HEK293 (cell line): ENCODE measurements around the gene HIPK2.

Source experiments
- CTCF ChIA-PET: fragments of 350-600 bp; formaldehyde crosslinking; extraction: SDS; loops from one replicate; lab custom pipeline; 2021; ENCODE audit warnings: antibody characterized with exemption; lab: Yijun Ruan, JAX
- POLR2A ChIA-PET: fragments of 300-600 bp; formaldehyde crosslinking; extraction: SDS; loops from one replicate; lab custom pipeline; 2020; ENCODE audit warnings: antibody characterized with exemption, inconsistent platforms; lab: Yijun Ruan, JAX
- H3K27ac ChIP-seq: fragments of 200-500 bp; sonication (Bioruptor generic); 2 replicates; pipeline ENCODE4 v1.5.1; 2014; ENCODE audit warnings: low read depth, low read length, control low read depth, inconsistent platforms; ENCODE audit errors: extremely low read depth
- H3K36me3 ChIP-seq, 2 experiments: fragments of 200-500 bp in 1 of 2; sonication (Bioruptor generic) in 1 of 2; 1 replicate in 1 of 2; 2 replicates in 1 of 2; pipeline ENCODE4 v1.5.1; 2014 to 2017; ENCODE audit warnings: inconsistent platforms in 2 of 2, low read length in 2 of 2; ENCODE audit not compliant: control insufficient read depth in 2 of 2, insufficient read depth in 1 of 2
- H3K4me1 ChIP-seq: fragments of 200-500 bp; sonication (Bioruptor generic); 2 replicates; pipeline ENCODE4 v1.5.1; 2014; ENCODE audit warnings: mild to moderate bottlenecking, low read length, inconsistent platforms; ENCODE audit not compliant: control insufficient read depth, insufficient read depth
- H3K4me3 ChIP-seq: 2 replicates; pipeline ENCODE4 v1.5.1; 2011; ENCODE audit warnings: low read depth, mild to moderate bottlenecking, control low read depth, low read length, moderate library complexity
- H3K9me3 ChIP-seq: fragments of 200-500 bp; sonication (Bioruptor generic); 2 replicates; pipeline ENCODE4 v1.5.1; 2014; ENCODE audit warnings: low read depth, low read length, inconsistent platforms; ENCODE audit not compliant: control insufficient read depth, insufficient read depth
- GLI2 ChIP-seq: fragments of 450-650 bp; formaldehyde crosslinking; IDR thresholded peaks from 2 replicates; pipeline ENCODE4; 2017; ENCODE audit warnings: missing biosample characterization, missing genetic modification characterization, low read depth, borderline replicate concordance
- MYNN ChIP-seq: fragments of 450-650 bp; formaldehyde crosslinking; IDR thresholded peaks from 2 replicates; pipeline ENCODE4 v1.5.1; 2016; ENCODE audit warnings: missing biosample characterization, missing genetic modification characterization, borderline replicate concordance
- SP3 ChIP-seq: fragments of 450-650 bp; formaldehyde crosslinking; IDR thresholded peaks from 2 replicates; pipeline ENCODE4 v1.5.1; 2016; ENCODE audit warnings: missing biosample characterization, missing genetic modification characterization
- TCF7L2 ChIP-seq: IDR thresholded peaks from 2 replicates; pipeline ENCODE4 v1.6.1; 2011; ENCODE audit warnings: low read depth, mild to moderate bottlenecking, inconsistent platforms, low read length, moderate library complexity, borderline replicate concordance
- ZNF10 ChIP-seq: fragments of 450-650 bp; formaldehyde crosslinking; IDR thresholded peaks from 2 replicates; pipeline ENCODE4 v1.5.1; 2017; ENCODE audit warnings: missing biosample characterization, missing genetic modification characterization
- ZNF138 ChIP-seq: fragments of 450-650 bp; formaldehyde crosslinking; IDR thresholded peaks from 2 replicates; pipeline ENCODE4 v1.5.1; 2016; ENCODE audit warnings: missing biosample characterization, missing genetic modification characterization, borderline replicate concordance
- ZNF239 ChIP-seq: fragments of 450-650 bp; formaldehyde crosslinking; IDR thresholded peaks from 2 replicates; pipeline ENCODE4 v1.5.1; 2016; ENCODE audit warnings: missing biosample characterization, missing genetic modification characterization
- ZNF292 ChIP-seq: fragments of 450-650 bp; formaldehyde crosslinking; IDR thresholded peaks from 2 replicates; pipeline ENCODE4 v1.5.1; 2016; ENCODE audit warnings: low read depth, missing biosample characterization, missing genetic modification characterization, borderline replicate concordance
- ZNF341 ChIP-seq: fragments of 450-650 bp; formaldehyde crosslinking; IDR thresholded peaks from 2 replicates; pipeline ENCODE4; 2016; ENCODE audit warnings: low read depth, missing biosample characterization, missing genetic modification characterization
- ZNF366 ChIP-seq: fragments of 450-650 bp; formaldehyde crosslinking; conservative IDR thresholded peaks from 2 replicates; pipeline ENCODE4 v1.5.1; 2016; ENCODE audit warnings: missing biosample characterization, missing genetic modification characterization
- ZNF624 ChIP-seq: fragments of 450-650 bp; formaldehyde crosslinking; IDR thresholded peaks from 2 replicates; pipeline ENCODE4 v1.5.1; 2017; ENCODE audit warnings: missing biosample characterization, missing genetic modification characterization
- ZNF660 ChIP-seq: fragments of 450-650 bp; IDR thresholded peaks from 2 replicates; pipeline ENCODE4 v1.5.1; 2018; ENCODE audit warnings: missing biosample characterization, mild to moderate bottlenecking, missing genetic modification characterization
- ZNF677 ChIP-seq: fragments of 450-650 bp; IDR thresholded peaks from 2 replicates; pipeline ENCODE4 v1.5.0; 2018; ENCODE audit warnings: missing biosample characterization, mild to moderate bottlenecking, missing genetic modification characterization, moderate library complexity
- ZNF777 ChIP-seq: fragments of 450-650 bp; formaldehyde crosslinking; IDR thresholded peaks from 2 replicates; pipeline ENCODE4 v1.5.1; 2017; ENCODE audit warnings: missing biosample characterization, missing genetic modification characterization, borderline replicate concordance
- ZNF791 ChIP-seq: fragments of 450-650 bp; formaldehyde crosslinking; IDR thresholded peaks from 2 replicates; pipeline ENCODE4 v1.5.1; 2016; ENCODE audit warnings: missing biosample characterization, missing genetic modification characterization
- ZXDB ChIP-seq: fragments of 450-650 bp; formaldehyde crosslinking; IDR thresholded peaks from 2 replicates; pipeline ENCODE4 v1.5.1; 2016; ENCODE audit warnings: missing biosample characterization, missing genetic modification characterization
- TF ChIP-seq, protein P1 (sequence below): fragments of 450-650 bp; formaldehyde crosslinking; IDR thresholded peaks from 2 replicates; pipeline ENCODE4 v1.5.1; 2017; ENCODE audit warnings: missing biosample characterization, missing genetic modification characterization
- TF ChIP-seq, protein P2 (sequence below): fragments of 450-650 bp; formaldehyde crosslinking; IDR thresholded peaks from 2 replicates; pipeline ENCODE4 v1.5.1; 2016; ENCODE audit warnings: missing biosample characterization, missing genetic modification characterization
- TF ChIP-seq, protein P3 (sequence below): fragments of 450-650 bp; formaldehyde crosslinking; IDR thresholded peaks from 2 replicates; pipeline ENCODE4 v1.5.1; 2016; ENCODE audit warnings: missing biosample characterization, missing genetic modification characterization, low read depth
- TF ChIP-seq, protein P4 (sequence below): fragments of 450-650 bp; formaldehyde crosslinking; IDR thresholded peaks from 2 replicates; pipeline ENCODE4 v1.5.1; 2016; ENCODE audit warnings: missing biosample characterization, missing genetic modification characterization
- TF ChIP-seq, protein P5 (sequence below): sonication (generic); formaldehyde crosslinking; IDR thresholded peaks from 2 replicates; pipeline ENCODE4 v1.8.1; 2022; ENCODE audit warnings: mild to moderate bottlenecking, moderate library complexity, missing genetic modification reagents
- TF ChIP-seq, protein P6 (sequence below): fragments of 450-650 bp; formaldehyde crosslinking; IDR thresholded peaks from 2 replicates; pipeline ENCODE4; 2016; ENCODE audit warnings: missing biosample characterization, missing genetic modification characterization
- TF ChIP-seq, protein P7 (sequence below): fragments of 450-650 bp; formaldehyde crosslinking; IDR thresholded peaks from 2 replicates; pipeline ENCODE4 v1.5.1; 2017; ENCODE audit warnings: missing biosample characterization, mild to moderate bottlenecking, missing genetic modification characterization, moderate library complexity
- TF ChIP-seq, protein P8 (sequence below): fragments of 450-650 bp; formaldehyde crosslinking; IDR thresholded peaks from 2 replicates; pipeline ENCODE4 v1.5.1; 2017; ENCODE audit warnings: missing biosample characterization, missing genetic modification characterization

Gene HIPK2

DNA sequence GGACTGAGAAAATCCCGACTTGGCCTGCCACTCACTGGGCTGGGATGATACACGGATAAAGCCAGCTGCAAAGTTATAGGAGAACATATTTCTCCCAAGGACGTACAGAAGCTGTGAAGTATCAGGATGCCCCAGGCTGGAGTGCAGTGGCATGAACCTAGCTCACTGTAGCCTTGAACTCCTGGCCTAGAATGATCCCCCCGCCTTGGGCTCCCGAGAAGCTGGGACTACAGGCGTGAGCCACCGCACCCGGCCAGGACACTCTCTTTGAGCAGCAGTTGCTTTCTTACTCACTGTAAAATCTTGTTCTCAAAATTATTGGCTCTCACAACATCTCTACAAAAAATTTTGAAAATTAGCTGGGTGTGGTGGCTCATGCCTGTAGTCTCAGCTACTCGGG, 203.9 kb downstream of the HIPK2 start:
- TF ChIP-seq SP3 (no peak), ZNF341 (tag by site-specific recombination) (no peak), ZNF791 (tag by site-specific recombination) (no peak), ZNF138 (tag by site-specific recombination) (no peak), ZNF624 (tag by site-specific recombination) (no peak), ZNF292 (no peak), TCF7L2 (no peak), ZNF366 (tag by site-specific recombination) (no peak), ZNF239 (no peak), ZXDB (no peak), ZNF677 (tag by site-specific recombination) (no peak), ZNF777 (tag by site-specific recombination) (no peak), MYNN (no peak)
- TF ChIP-seq, protein P1, sequence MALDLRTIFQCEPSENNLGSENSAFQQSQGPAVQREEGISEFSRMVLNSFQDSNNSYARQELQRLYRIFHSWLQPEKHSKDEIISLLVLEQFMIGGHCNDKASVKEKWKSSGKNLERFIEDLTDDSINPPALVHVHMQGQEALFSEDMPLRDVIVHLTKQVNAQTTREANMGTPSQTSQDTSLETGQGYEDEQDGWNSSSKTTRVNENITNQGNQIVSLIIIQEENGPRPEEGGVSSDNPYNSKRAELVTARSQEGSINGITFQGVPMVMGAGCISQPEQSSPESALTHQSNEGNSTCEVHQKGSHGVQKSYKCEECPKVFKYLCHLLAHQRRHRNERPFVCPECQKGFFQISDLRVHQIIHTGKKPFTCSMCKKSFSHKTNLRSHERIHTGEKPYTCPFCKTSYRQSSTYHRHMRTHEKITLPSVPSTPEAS: no peak
- TF ChIP-seq, protein P2, sequence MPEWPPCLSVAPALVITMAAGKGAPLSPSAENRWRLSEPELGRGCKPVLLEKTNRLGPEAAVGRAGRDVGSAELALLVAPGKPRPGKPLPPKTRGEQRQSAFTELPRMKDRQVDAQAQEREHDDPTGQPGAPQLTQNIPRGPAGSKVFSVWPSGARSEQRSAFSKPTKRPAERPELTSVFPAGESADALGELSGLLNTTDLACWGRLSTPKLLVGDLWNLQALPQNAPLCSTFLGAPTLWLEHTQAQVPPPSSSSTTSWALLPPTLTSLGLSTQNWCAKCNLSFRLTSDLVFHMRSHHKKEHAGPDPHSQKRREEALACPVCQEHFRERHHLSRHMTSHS (tag by site-specific recombination): no peak
- TF ChIP-seq, protein P3, sequence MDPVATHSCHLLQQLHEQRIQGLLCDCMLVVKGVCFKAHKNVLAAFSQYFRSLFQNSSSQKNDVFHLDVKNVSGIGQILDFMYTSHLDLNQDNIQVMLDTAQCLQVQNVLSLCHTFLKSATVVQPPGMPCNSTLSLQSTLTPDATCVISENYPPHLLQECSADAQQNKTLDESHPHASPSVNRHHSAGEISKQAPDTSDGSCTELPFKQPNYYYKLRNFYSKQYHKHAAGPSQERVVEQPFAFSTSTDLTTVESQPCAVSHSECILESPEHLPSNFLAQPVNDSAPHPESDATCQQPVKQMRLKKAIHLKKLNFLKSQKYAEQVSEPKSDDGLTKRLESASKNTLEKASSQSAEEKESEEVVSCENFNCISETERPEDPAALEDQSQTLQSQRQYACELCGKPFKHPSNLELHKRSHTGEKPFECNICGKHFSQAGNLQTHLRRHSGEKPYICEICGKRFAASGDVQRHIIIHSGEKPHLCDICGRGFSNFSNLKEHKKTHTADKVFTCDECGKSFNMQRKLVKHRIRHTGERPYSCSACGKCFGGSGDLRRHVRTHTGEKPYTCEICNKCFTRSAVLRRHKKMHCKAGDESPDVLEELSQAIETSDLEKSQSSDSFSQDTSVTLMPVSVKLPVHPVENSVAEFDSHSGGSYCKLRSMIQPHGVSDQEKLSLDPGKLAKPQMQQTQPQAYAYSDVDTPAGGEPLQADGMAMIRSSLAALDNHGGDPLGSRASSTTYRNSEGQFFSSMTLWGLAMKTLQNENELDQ: no peak
- TF ChIP-seq, protein P4, sequence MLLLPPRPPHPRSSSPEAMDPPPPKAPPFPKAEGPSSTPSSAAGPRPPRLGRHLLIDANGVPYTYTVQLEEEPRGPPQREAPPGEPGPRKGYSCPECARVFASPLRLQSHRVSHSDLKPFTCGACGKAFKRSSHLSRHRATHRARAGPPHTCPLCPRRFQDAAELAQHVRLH (tag by site-specific recombination): no peak
- TF ChIP-seq, protein P5, sequence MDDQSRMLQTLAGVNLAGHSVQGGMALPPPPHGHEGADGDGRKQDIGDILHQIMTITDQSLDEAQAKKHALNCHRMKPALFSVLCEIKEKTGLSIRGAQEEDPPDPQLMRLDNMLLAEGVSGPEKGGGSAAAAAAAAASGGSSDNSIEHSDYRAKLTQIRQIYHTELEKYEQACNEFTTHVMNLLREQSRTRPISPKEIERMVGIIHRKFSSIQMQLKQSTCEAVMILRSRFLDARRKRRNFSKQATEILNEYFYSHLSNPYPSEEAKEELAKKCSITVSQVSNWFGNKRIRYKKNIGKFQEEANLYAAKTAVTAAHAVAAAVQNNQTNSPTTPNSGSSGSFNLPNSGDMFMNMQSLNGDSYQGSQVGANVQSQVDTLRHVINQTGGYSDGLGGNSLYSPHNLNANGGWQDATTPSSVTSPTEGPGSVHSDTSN: no peak
- H3K4me3 ChIP-seq: no peak overlapping the region
- no peaks in the 10 kb centered on the region for H3K4me1 ChIP-seq
- ChIA-PET CTCF (interaction anchor here (0.6 kb wide), 1 partner anchor 74 kb away, joined by 4 read pairs; no protein-coding TSS in a partner anchor), POLR2A (no interaction called here)
- no peaks in the 10 kb centered on the region for H3K9me3 ChIP-seq
- peaks cover 0 to 27% of the 10 kb centered on the region in 2 experiments; a peak in 1 of 3 replicates for H3K36me3 ChIP-seq
- H3K27ac ChIP-seq: no peak overlapping the region

DNA sequence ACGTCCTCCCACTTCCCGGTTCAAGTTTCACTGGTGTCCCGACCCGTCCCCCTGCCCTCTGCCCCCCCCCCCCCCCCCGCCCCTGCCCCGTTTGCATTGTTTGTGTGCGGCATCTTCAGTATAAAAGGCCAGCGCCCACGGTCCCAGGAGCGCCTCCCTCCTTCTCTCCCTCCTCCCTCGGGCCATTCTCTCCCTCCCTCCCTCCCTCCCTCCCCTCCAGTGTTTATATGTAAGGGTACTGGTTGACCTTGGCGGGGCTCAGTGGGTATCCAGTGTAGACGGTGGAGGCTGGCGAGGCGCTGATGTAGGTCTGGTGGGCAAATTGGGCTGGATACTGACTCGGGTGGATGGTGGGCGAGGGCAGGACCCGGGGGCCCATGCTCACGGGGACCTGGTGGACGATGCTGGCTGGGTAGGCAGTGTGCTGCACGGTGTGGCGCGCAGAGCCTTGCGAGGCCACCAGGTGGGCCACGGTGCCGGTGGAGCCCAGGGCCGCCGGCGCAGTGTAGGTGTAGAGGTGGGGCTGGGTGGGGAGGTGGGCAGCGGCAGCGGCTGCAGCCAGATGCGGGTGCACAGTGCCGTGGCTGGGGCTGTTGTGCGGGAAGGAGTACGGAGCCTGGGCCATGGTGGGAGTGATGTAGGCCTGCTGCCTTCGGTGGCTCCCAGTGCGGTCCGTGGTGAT, 205.0 kb downstream of the HIPK2 start:
- peaks cover 0 to 28% of the 10 kb centered on the region in 2 experiments; a peak in 1 of 3 replicates for H3K36me3 ChIP-seq
- POLR2A ChIA-PET: interaction anchor here (0.7 kb wide), 1 partner anchor 57 kb away, joined by 6 read pairs; no protein-coding TSS in a partner anchor
- CTCF ChIA-PET: interaction anchor here (0.6 kb wide), 2 partner anchors 14 to 879 kb away, joined by 3 read pairs; no protein-coding TSS in a partner anchor
- no peak overlapping the region for H3K4me3 ChIP-seq
- H3K9me3 ChIP-seq: no peaks in the 10 kb centered on the region
- H3K4me1 ChIP-seq: no peaks in the 10 kb centered on the region
- H3K27ac ChIP-seq: no peak overlapping the region
- no peak for TF ChIP-seq ZNF660 (tag by site-specific recombination)
- TF ChIP-seq, protein P6, sequence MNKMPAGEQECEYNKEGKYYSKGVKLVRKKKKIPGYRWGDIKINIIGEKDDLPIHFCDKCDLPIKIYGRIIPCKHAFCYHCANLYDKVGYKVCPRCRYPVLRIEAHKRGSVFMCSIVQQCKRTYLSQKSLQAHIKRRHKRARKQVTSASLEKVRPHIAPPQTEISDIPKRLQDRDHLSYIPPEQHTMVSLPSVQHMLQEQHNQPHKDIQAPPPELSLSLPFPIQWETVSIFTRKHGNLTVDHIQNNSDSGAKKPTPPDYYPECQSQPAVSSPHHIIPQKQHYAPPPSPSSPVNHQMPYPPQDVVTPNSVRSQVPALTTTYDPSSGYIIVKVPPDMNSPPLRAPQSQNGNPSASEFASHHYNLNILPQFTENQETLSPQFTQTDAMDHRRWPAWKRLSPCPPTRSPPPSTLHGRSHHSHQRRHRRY (tag by site-specific recombination): no peak
- no peak for TF ChIP-seq TCF7L2
- TF ChIP-seq GLI2 (tag by site-specific recombination): no peak
- TF ChIP-seq, protein P7, sequence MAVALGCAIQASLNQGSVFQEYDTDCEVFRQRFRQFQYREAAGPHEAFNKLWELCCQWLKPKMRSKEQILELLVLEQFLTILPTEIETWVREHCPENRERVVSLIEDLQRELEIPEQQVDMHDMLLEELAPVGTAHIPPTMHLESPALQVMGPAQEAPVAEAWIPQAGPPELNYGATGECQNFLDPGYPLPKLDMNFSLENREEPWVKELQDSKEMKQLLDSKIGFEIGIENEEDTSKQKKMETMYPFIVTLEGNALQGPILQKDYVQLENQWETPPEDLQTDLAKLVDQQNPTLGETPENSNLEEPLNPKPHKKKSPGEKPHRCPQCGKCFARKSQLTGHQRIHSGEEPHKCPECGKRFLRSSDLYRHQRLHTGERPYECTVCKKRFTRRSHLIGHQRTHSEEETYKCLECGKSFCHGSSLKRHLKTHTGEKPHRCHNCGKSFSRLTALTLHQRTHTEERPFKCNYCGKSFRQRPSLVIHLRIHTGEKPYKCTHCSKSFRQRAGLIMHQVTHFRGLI (tag by site-specific recombination): no peak
- TF ChIP-seq ZNF10: no peak
- TF ChIP-seq, protein P8, sequence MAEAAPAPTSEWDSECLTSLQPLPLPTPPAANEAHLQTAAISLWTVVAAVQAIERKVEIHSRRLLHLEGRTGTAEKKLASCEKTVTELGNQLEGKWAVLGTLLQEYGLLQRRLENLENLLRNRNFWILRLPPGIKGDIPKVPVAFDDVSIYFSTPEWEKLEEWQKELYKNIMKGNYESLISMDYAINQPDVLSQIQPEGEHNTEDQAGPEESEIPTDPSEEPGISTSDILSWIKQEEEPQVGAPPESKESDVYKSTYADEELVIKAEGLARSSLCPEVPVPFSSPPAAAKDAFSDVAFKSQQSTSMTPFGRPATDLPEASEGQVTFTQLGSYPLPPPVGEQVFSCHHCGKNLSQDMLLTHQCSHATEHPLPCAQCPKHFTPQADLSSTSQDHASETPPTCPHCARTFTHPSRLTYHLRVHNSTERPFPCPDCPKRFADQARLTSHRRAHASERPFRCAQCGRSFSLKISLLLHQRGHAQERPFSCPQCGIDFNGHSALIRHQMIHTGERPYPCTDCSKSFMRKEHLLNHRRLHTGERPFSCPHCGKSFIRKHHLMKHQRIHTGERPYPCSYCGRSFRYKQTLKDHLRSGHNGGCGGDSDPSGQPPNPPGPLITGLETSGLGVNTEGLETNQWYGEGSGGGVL (tag by site-specific recombination): no peak
